ENCODE data around the gene EDNRB. TPM values are rescaled to one million over a fixed set of nuclear protein-coding genes. Genes with fewer than 3 reads are reported as not detected.

EDNRB gene
- total RNA-seq, 2 experiments from 2014 or later = not detected

GRCh38 chr13:77891041-77891440 is 27.6 kb downstream of the EDNRB start:
- H3K27ac Mint-ChIP-seq = no peak overlapping the region
- CTCF ChIA-PET = no interaction called here
- no peak for DNase-seq
- no peaks in the 10 kb centered on the region for H3K9me3 Mint-ChIP-seq
- no peaks in the 10 kb centered on the region for H3K4me1 Mint-ChIP-seq
- H3K36me3 Mint-ChIP-seq (ENCODE audit: low read depth) = no peaks in the 10 kb centered on the region
- H3K27me3 Mint-ChIP-seq = peaks cover 9% of the 10 kb centered on the region
- POLR2A ChIA-PET = no interaction called here
- H3K4me3 Mint-ChIP-seq = no peak overlapping the region

- no peaks in the 10 kb centered on the region for H3K4me1 Mint-ChIP-seq
- no peak overlapping the region for H3K4me3 Mint-ChIP-seq
- no peaks in the 10 kb centered on the region for H3K9me3 Mint-ChIP-seq
- CTCF ChIA-PET = no interaction called here
- POLR2A ChIA-PET = no interaction called here
- H3K27ac Mint-ChIP-seq = no peak overlapping the region
- H3K27me3 Mint-ChIP-seq = peaks cover 7% of the 10 kb centered on the region
- no peaks in the 10 kb centered on the region for H3K36me3 Mint-ChIP-seq (ENCODE audit: low read depth)
- no peak for DNase-seq
These were observed 35.3 kb downstream of the EDNRB start for GRCh38 chr13:77883328-77883727.

GRCh38 chr13:77878190-77878589 is 40.4 kb downstream of the EDNRB start:
- no peak for DNase-seq
- ChIA-PET POLR2A (no interaction called here), CTCF (no interaction called here)
- H3K4me3 Mint-ChIP-seq = no peak overlapping the region
- H3K27me3 Mint-ChIP-seq = no peaks in the 10 kb centered on the region
- no peaks in the 10 kb centered on the region for H3K9me3 Mint-ChIP-seq
- no peak overlapping the region for H3K27ac Mint-ChIP-seq
- no peaks in the 10 kb centered on the region for H3K4me1 Mint-ChIP-seq
- H3K36me3 Mint-ChIP-seq (ENCODE audit: low read depth) = no peaks in the 10 kb centered on the region

- CTCF ChIA-PET = no interaction called here
These were observed 42.5 kb downstream of the EDNRB start for GRCh38 chr13:77876176-77876575.

GRCh38 chr13:77874406-77874805 is 44.2 kb downstream of the EDNRB start:
- DNase-seq = no peak
- no peak overlapping the region for H3K27ac Mint-ChIP-seq
- ChIA-PET CTCF (no interaction called here), POLR2A (no interaction called here)
- no peaks in the 10 kb centered on the region for H3K4me1 Mint-ChIP-seq
- H3K36me3 Mint-ChIP-seq (ENCODE audit: low read depth) = no peaks in the 10 kb centered on the region
- H3K4me3 Mint-ChIP-seq = no peak overlapping the region
- H3K9me3 Mint-ChIP-seq = no peaks in the 10 kb centered on the region
- H3K27me3 Mint-ChIP-seq = no peaks in the 10 kb centered on the region

More at GRCh38 chr13:77876176-77876575, 42.5 kb downstream of the EDNRB start:
- Mint-ChIP-seq H3K4me1 (no peaks in the 10 kb centered on the region), H3K36me3 (ENCODE audit: low read depth) (no peaks in the 10 kb centered on the region), H3K4me3 (no peak overlapping the region), H3K27ac (no peak overlapping the region), H3K27me3 (no peaks in the 10 kb centered on the region), H3K9me3 (no peaks in the 10 kb centered on the region)
- POLR2A ChIA-PET = no interaction called here
- no peak for DNase-seq

- no peak for DNase-seq
- Mint-ChIP-seq H3K4me3 (no peak overlapping the region), H3K36me3 (ENCODE audit: low read depth) (no peaks in the 10 kb centered on the region), H3K4me1 (peaks cover 2% of the 10 kb centered on the region), H3K27me3 (no peaks in the 10 kb centered on the region), H3K27ac (no peak overlapping the region), H3K9me3 (peaks cover 4% of the 10 kb centered on the region)
- ChIA-PET CTCF (no interaction called here), POLR2A (no interaction called here)
These were observed 45.6 kb downstream of the EDNRB start for GRCh38 chr13:77872995-77873394.

- no peak overlapping the region for H3K27ac Mint-ChIP-seq
- peaks cover 4% of the 10 kb centered on the region for H3K9me3 Mint-ChIP-seq
- ChIA-PET CTCF (no interaction called here), POLR2A (no interaction called here)
- H3K36me3 Mint-ChIP-seq (ENCODE audit: low read depth) = no peaks in the 10 kb centered on the region
- no peak overlapping the region for H3K4me3 Mint-ChIP-seq
- DNase-seq = no peak
- no peaks in the 10 kb centered on the region for H3K27me3 Mint-ChIP-seq
- H3K4me1 Mint-ChIP-seq = peaks cover 2% of the 10 kb centered on the region
These were observed 47.0 kb downstream of the EDNRB start for GRCh38 chr13:77871596-77871995.

- peaks cover 4% of the 10 kb centered on the region for H3K9me3 Mint-ChIP-seq
- H3K4me3 Mint-ChIP-seq = no peak overlapping the region
- DNase-seq = no peak
- no peak overlapping the region for H3K27ac Mint-ChIP-seq
- POLR2A ChIA-PET = no interaction called here
- no peaks in the 10 kb centered on the region for H3K36me3 Mint-ChIP-seq (ENCODE audit: low read depth)
- CTCF ChIA-PET = no interaction called here
- H3K4me1 Mint-ChIP-seq = peaks cover 2% of the 10 kb centered on the region
- H3K27me3 Mint-ChIP-seq = peaks cover 2% of the 10 kb centered on the region
These were observed 49.9 kb downstream of the EDNRB start for GRCh38 chr13:77868717-77869116.

GRCh38 chr13:77866971-77867370 is 51.7 kb downstream of the EDNRB start:
- peaks cover 2% of the 10 kb centered on the region for H3K27me3 Mint-ChIP-seq
- no peak overlapping the region for H3K4me3 Mint-ChIP-seq
- no peaks in the 10 kb centered on the region for H3K36me3 Mint-ChIP-seq (ENCODE audit: low read depth)
- peaks cover 2% of the 10 kb centered on the region for H3K4me1 Mint-ChIP-seq
- H3K27ac Mint-ChIP-seq = no peak overlapping the region
- H3K9me3 Mint-ChIP-seq = peaks cover 4% of the 10 kb centered on the region
- DNase-seq = no peak
- ChIA-PET POLR2A (no interaction called here), CTCF (no interaction called here)

- peaks cover 2% of the 10 kb centered on the region for H3K4me1 Mint-ChIP-seq
- CTCF ChIA-PET = no interaction called here
- peaks cover 4% of the 10 kb centered on the region for H3K9me3 Mint-ChIP-seq
- H3K27ac Mint-ChIP-seq = no peak overlapping the region
- no peaks in the 10 kb centered on the region for H3K36me3 Mint-ChIP-seq (ENCODE audit: low read depth)
- peaks cover 2% of the 10 kb centered on the region for H3K27me3 Mint-ChIP-seq
- DNase-seq = no peak
- POLR2A ChIA-PET = no interaction called here
- no peak overlapping the region for H3K4me3 Mint-ChIP-seq
These were observed 53.0 kb downstream of the EDNRB start for GRCh38 chr13:77865622-77866021.

GRCh38 chr13:77863144-77863543 is 55.5 kb downstream of the EDNRB start:
- H3K27me3 Mint-ChIP-seq = peaks cover 6% of the 10 kb centered on the region
- ChIA-PET CTCF (no interaction called here), POLR2A (no interaction called here)
- H3K27ac Mint-ChIP-seq = no peak overlapping the region
- no peak for DNase-seq
- no peak overlapping the region for H3K4me3 Mint-ChIP-seq
- no peaks in the 10 kb centered on the region for H3K36me3 Mint-ChIP-seq (ENCODE audit: low read depth)
- H3K9me3 Mint-ChIP-seq = no peaks in the 10 kb centered on the region
- no peaks in the 10 kb centered on the region for H3K4me1 Mint-ChIP-seq

GRCh38 chr13:77861741-77862140 is 56.9 kb downstream of the EDNRB start:
- Mint-ChIP-seq H3K27me3 (peaks cover 6% of the 10 kb centered on the region), H3K4me3 (no peak overlapping the region), H3K9me3 (no peaks in the 10 kb centered on the region), H3K4me1 (no peaks in the 10 kb centered on the region), H3K27ac (no peak overlapping the region), H3K36me3 (ENCODE audit: low read depth) (no peaks in the 10 kb centered on the region)
- DNase-seq = no peak
- ChIA-PET CTCF (no interaction called here), POLR2A (no interaction called here)

GRCh38 chr13:77860507-77860981 is 58.1 kb downstream of the EDNRB start:
- POLR2A ChIA-PET = no interaction called here
- Mint-ChIP-seq H3K4me1 (no peaks in the 10 kb centered on the region), H3K36me3 (ENCODE audit: low read depth) (no peaks in the 10 kb centered on the region), H3K27ac (no peak overlapping the region), H3K9me3 (no peaks in the 10 kb centered on the region), H3K27me3 (peaks cover 6% of the 10 kb centered on the region), H3K4me3 (no peak overlapping the region)
- DNase-seq = no peak
- CTCF ChIA-PET = no interaction called here

GRCh38 chr13:77859450-77859849 is 59.2 kb downstream of the EDNRB start:
- H3K4me3 Mint-ChIP-seq = no peak overlapping the region
- ChIA-PET POLR2A (no interaction called here), CTCF (no interaction called here)
- no peaks in the 10 kb centered on the region for H3K4me1 Mint-ChIP-seq
- no peak overlapping the region for H3K27ac Mint-ChIP-seq
- no peak for DNase-seq
- H3K27me3 Mint-ChIP-seq = peaks cover 6% of the 10 kb centered on the region
- H3K36me3 Mint-ChIP-seq (ENCODE audit: low read depth) = no peaks in the 10 kb centered on the region
- H3K9me3 Mint-ChIP-seq = no peaks in the 10 kb centered on the region

Measured in activated CD4-positive, alpha-beta memory T cell treated with anti-CD3 and anti-CD28 coated beads, Interleukin-2, amount 10 ng/mL, durations not matched to agents 7 days and 5 days (primary cell).